ENCODE data around the gene TSKU. TPM values are rescaled to one million over a fixed set of nuclear protein-coding genes. Genes with fewer than 3 reads are reported as not detected.

TSKU gene
- total and polyA plus RNA-seq, 2 experiments from 2014 or later: 30.6 to 30.8 TPM

- Histone ChIP-seq H2AFZ (peak overlapping the region; percentile 34; the same call in 1 of the 2 replicates), H3K27ac (peak overlapping the region; percentile 95), H3F3A (ENCODE audit: insufficient read depth) (peaks cover 5% of the 10 kb centered on the region; the same call in 1 of the 2 replicates), H3K9me2 (ENCODE audit: insufficient read depth) (no peaks in the 10 kb centered on the region), H3K9ac (peak overlapping the region; percentile 100), H3K4me1 (ENCODE audit: insufficient read depth) (peaks cover 26% of the 10 kb centered on the region), H4K20me1 (ENCODE audit: insufficient read depth) (no peaks in the 10 kb centered on the region; the same call in 1 of the 2 replicates), H3K36me3 (ENCODE audit: low read depth) (no peaks in the 10 kb centered on the region), H3K79me2 (ENCODE audit: insufficient read depth) (peaks cover 53% of the 10 kb centered on the region), H3K4me3 (peak overlapping the region; percentile 99), H3K9me3 (ENCODE audit: low read depth) (no peaks in the 10 kb centered on the region), H3K4me2 (ENCODE audit: unreplicated experiment) (peak overlapping the region; percentile 86), H3K27me3 (replicated peaks; ENCODE audit: insufficient read depth) (no peaks in the 10 kb centered on the region)
- TF ChIP-seq EZH2 (IDR thresholded peaks at IDR 0.05; ENCODE audit: insufficient read depth, poor library complexity, severe bottlenecking) (no peak), EZH2phosphoT487 (IDR thresholded peaks at IDR 0.05; ENCODE audit: insufficient read depth, low read depth) (no peak)
- peak; percentile 95 for DNase-seq
- in situ Hi-C loops (cut with MboI): no loop called here
- WGBS, 2 experiments (ENCODE audit: low coverage in 1 of 2, low lambda C conversion rate in 2 of 2, missing lambda C conversion rate in 2 of 2): 1% methylated on average over 44 to 45 of the region's 65 CpGs
Observed at GRCh38 chr11:76783896-76784813, 999 bp downstream of the TSKU start.

- H3K27me3 ChIP-seq (replicated peaks; ENCODE audit: insufficient read depth): no peaks in the 10 kb centered on the region
- peak overlapping the region; percentile 86 for H3K4me2 ChIP-seq (ENCODE audit: unreplicated experiment)
- H3K9ac ChIP-seq: peak overlapping the region; percentile 100
- no peak overlapping the region for H3K27ac ChIP-seq
- H3K36me3 ChIP-seq (ENCODE audit: low read depth): no peaks in the 10 kb centered on the region
- peaks cover 26% of the 10 kb centered on the region for H3K4me1 ChIP-seq (ENCODE audit: insufficient read depth)
- peak overlapping the region; percentile 99; the same call in 1 of the 2 replicates for H3K4me3 ChIP-seq
- no peak overlapping the region for H2AFZ ChIP-seq
- no peak for TF ChIP-seq EZH2phosphoT487 (IDR thresholded peaks at IDR 0.05; ENCODE audit: insufficient read depth, low read depth)
- H4K20me1 ChIP-seq (ENCODE audit: insufficient read depth): peaks cover 1% of the 10 kb centered on the region; the same call in 1 of the 2 replicates
- no peaks in the 10 kb centered on the region for H3K9me3 ChIP-seq (ENCODE audit: low read depth)
- H3K9me2 ChIP-seq (ENCODE audit: insufficient read depth): no peaks in the 10 kb centered on the region
- in situ Hi-C loops (cut with MboI): no loop called here
- WGBS, 2 experiments (ENCODE audit: low coverage in 1 of 2, low lambda C conversion rate in 2 of 2, missing lambda C conversion rate in 2 of 2): 42 to 58% methylated on average over 6 of the region's 6 CpGs
- peaks cover 67% of the 10 kb centered on the region for H3K79me2 ChIP-seq (ENCODE audit: insufficient read depth)
- peaks cover 5% of the 10 kb centered on the region; the same call in 1 of the 2 replicates for H3F3A ChIP-seq (ENCODE audit: insufficient read depth)
- DNase-seq: no peak
Observed at GRCh38 chr11:76785513-76785912, 2.4 kb downstream of the TSKU start.

DNA sequence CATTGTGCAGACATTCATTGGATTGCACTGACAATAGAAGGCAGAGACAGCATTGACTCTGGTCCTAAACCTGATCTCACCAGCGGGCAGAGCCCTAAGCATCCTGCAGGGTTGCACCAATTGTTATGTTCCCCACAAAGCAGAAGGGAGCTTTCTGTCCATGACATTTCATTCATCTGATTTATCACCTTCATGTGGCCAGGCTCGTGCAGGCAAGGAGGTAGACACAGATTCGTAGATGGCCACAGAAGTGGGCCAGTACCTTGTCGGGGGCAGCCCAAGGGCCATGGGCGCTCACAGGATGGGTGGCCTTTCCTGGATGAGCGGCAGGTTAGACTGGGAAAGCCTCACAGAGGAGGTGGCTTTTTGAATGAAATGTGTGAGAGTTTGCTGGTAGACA is 2.9 kb downstream of the TSKU start:
- no peaks in the 10 kb centered on the region for H3K9me2 ChIP-seq (ENCODE audit: insufficient read depth)
- peaks cover 5% of the 10 kb centered on the region; the same call in 1 of the 2 replicates for H4K20me1 ChIP-seq (ENCODE audit: insufficient read depth)
- 65 to 71% methylated on average over 6 of the region's 6 CpGs for WGBS, 2 experiments (ENCODE audit: low coverage in 1 of 2, low lambda C conversion rate in 2 of 2, missing lambda C conversion rate in 2 of 2)
- H3K4me3 ChIP-seq: no peak overlapping the region
- H3K9me3 ChIP-seq (ENCODE audit: low read depth): no peaks in the 10 kb centered on the region
- in situ Hi-C loops (cut with MboI): no loop called here
- H2AFZ ChIP-seq: no peak overlapping the region
- H3K4me1 ChIP-seq (ENCODE audit: insufficient read depth): peaks cover 26% of the 10 kb centered on the region
- no peak overlapping the region for H3K4me2 ChIP-seq (ENCODE audit: unreplicated experiment)
- no peak overlapping the region for H3K27ac ChIP-seq
- no peaks in the 10 kb centered on the region for H3K27me3 ChIP-seq (replicated peaks; ENCODE audit: insufficient read depth)
- no peak for DNase-seq
- no peak overlapping the region for H3K9ac ChIP-seq
- H3F3A ChIP-seq (ENCODE audit: insufficient read depth): peaks cover 5% of the 10 kb centered on the region; the same call in 1 of the 2 replicates
- H3K79me2 ChIP-seq (ENCODE audit: insufficient read depth): peaks cover 72% of the 10 kb centered on the region
- H3K36me3 ChIP-seq (ENCODE audit: low read depth): no peaks in the 10 kb centered on the region
- no peak for TF ChIP-seq EZH2phosphoT487 (IDR thresholded peaks at IDR 0.05; ENCODE audit: insufficient read depth, low read depth)
- no peak for TF ChIP-seq EZH2 (IDR thresholded peaks at IDR 0.05; ENCODE audit: insufficient read depth, poor library complexity, severe bottlenecking)

DNA sequence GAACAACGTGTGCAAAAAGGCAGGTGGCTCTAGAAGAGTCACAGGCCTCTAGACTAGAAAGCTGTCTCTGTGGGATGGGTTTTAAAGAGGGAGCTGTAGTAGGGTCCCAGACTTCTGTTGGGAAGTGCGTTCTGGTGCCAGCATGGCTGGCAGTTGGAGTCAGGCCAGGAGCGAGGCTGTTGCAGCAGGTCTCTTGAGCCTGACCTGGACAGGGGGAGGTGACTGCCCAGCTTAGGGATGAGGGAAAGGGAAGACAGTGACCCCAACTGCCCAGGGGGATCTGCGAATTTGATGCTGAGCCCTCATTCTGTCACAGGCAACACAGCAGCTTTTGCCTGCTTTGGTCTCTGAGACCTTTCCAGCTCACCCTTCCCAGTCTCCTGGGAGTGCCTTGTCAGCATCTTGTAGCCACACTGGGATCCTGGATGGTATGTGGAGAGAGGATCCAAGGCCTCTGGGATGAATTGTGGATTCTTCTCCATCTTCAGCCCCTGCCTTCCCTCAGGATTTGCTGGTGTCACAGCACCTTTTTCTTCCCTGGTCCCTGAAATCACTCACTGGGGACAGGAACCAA is 3.4 kb downstream of the TSKU start:
- TF ChIP-seq EZH2phosphoT487 (IDR thresholded peaks at IDR 0.05; ENCODE audit: insufficient read depth, low read depth): no peak
- TF ChIP-seq EZH2 (IDR thresholded peaks at IDR 0.05; ENCODE audit: insufficient read depth, poor library complexity, severe bottlenecking): no peak
- Histone ChIP-seq H3K4me3 (no peak overlapping the region), H3K9ac (no peak overlapping the region), H3F3A (ENCODE audit: insufficient read depth) (peaks cover 8% of the 10 kb centered on the region; the same call in 1 of the 2 replicates), H2AFZ (no peak overlapping the region), H3K4me2 (ENCODE audit: unreplicated experiment) (no peak overlapping the region), H3K27ac (no peak overlapping the region), H3K27me3 (replicated peaks; ENCODE audit: insufficient read depth) (no peaks in the 10 kb centered on the region), H3K4me1 (ENCODE audit: insufficient read depth) (peaks cover 30% of the 10 kb centered on the region), H3K79me2 (ENCODE audit: insufficient read depth) (peaks cover 77% of the 10 kb centered on the region), H3K36me3 (ENCODE audit: low read depth) (no peaks in the 10 kb centered on the region), H3K9me3 (ENCODE audit: low read depth) (no peaks in the 10 kb centered on the region), H4K20me1 (ENCODE audit: insufficient read depth) (peaks cover 8% of the 10 kb centered on the region; the same call in 1 of the 2 replicates), H3K9me2 (ENCODE audit: insufficient read depth) (no peaks in the 10 kb centered on the region)
- DNase-seq: no peak
- in situ Hi-C loops (cut with MboI): no loop called here
- 69 to 72% methylated on average over 4 of the region's 4 CpGs for WGBS, 2 experiments (ENCODE audit: low coverage in 1 of 2, low lambda C conversion rate in 2 of 2, missing lambda C conversion rate in 2 of 2)
